Measurements from ENCODE around the gene EIF4G3.

EIF4G3 gene

DNA sequence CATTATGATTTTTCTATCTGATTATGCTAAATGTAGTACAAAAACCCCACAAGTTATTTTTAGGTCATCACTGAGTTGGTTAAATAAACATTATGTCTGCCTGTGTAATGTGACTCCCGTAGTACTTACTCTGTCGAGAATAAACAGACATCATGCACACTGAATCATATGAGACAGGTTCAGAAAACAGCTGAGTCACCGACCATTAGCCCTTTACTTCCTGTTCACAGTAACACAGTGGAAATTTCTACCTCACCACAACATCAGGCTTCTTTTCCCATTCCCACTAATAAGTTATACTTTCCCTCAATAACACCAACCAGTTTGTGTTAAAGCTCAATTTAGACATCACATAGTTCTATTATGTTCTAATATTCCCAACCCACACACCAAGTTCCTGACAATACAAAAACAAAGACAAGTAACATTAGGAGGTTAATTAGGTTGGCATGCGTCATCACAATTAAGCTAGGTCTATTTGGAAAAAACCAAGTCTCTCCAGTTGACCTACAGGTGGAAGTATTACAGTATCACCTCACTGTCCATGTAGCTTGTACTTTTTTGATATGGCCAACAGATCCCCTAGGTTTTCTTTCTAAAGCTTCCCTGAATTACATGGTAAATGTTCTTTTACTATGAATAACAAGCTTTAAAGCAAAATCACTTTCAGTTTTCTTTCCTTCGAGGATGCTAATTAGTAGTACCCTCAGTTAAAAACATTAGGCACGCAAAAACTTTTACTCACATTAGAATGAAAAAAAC, 154.2 kb downstream of the EIF4G3 start:
- DNase-seq, result peak; percentile 47 to 67

DNA sequence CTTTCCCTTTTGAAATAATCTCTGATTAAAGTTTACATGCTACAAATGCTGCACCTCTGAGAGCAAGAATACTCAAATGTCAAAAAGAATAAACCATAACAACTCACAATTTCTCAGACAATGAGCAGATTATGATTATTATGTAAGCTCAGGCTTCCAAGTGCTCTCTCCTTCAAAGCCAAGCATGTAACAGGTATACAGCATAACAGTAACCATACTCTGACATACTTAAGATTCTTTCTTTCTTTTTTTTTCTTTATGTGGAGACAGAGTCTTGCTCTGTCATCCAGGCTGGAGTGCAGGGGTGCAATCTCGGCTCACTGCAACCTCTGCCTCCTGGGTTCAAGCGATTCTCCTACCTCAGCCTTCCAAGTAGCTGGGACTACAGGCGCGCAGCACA, 155.4 kb downstream of the EIF4G3 start:
- DNase-seq, result no peak

- DNase-seq, result no peak
These were observed 156.5 kb downstream of the EIF4G3 start for GRCh38 chr1:21020151-21020550.

- no peak for DNase-seq
These were observed 158.0 kb downstream of the EIF4G3 start for GRCh38 chr1:21018673-21019072.

GRCh38 chr1:21013510-21013909, 163.2 kb downstream of the EIF4G3 start:
- DNase-seq, result no peak

DNA sequence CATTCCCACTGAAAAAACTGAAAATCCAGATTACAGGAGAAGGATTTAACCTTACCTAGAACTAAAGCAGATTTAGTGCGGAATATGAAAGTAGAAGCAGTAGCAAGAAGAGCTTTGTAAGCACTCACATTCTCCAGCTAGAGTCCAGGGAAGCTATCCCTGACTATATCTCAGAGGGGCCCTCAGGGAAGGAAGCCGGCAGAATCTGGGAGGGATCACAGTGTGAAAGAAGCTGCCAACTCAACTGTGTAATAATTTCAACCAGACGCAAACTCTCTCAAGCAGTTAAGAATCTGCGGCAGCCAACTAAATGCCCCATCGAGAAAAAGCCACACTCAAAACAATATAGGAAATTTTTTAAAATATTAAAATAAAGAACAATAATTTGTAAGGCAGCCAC, 163.8 kb downstream of the EIF4G3 start:
- DNase-seq, result no peak

GRCh38 chr1:21007876-21008275, 168.8 kb downstream of the EIF4G3 start:
- DNase-seq, result no peak

GRCh38 chr1:21005466-21006239, 171.0 kb downstream of the EIF4G3 start:
- DNase-seq, result no peak

DNA sequence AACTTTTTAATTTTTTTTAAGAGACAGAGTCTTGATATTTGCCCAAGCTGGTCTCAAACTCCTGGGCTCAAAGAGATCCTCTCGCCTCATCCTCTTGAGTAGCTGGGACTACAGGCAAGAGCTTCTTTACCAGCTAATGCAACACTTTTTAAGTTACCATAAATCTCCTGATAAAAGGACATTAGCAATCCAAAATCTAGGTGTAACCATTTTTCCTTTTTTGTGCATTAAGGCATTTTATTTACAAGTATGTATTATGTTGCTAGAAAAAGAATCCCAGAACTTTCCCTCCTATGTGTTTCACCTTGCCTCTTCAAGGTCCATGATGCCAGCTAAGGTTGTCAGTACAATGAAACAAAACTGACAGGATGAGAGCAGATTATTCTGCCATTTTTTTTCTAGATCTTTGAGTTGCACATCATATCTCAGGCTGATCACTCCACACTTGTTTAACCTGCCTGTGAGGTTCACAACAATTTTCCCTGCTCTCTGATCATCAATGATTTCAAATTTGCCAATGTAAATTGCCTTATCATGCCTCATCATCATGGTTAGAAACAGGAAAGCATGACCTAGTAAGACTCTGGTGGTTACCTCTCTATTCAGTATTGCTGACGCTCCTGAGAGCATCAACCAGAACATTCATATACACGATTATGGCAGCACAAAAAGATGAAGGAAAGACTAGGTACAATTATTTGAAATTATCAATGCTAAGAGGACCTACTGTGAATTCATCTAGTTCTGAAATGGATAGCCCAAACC, 173.2 kb downstream of the EIF4G3 start:
- DNase-seq, result no peak

DNA sequence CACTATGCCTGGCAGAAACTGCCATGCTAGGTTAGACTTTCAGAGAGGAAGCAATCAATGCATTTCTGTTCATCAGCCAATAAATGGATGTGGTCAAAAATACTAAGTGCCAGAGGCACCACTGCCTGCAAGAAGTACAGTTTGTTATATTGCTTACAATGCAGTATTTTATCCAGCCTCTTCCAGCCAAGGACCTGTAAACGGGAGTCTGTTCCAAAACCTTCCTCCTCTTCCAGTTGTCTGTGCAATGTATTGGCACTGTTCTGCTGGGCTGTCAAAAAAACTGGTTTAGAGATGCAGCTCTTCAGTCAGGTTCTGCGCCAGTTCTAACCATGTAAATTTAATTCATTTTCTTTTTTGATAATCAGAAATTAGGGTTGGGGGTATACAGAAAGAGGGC, 175.7 kb downstream of the EIF4G3 start:
- no peak for DNase-seq

GRCh38 chr1:21000245-21000594, 176.5 kb downstream of the EIF4G3 start:
- DNase-seq, result no peak

GRCh38 chr1:20999525-21000244, 177.0 kb downstream of the EIF4G3 start:
- no peak for DNase-seq

- no peak for DNase-seq
These were observed 177.9 kb downstream of the EIF4G3 start for GRCh38 chr1:20998826-20999225.

GRCh38 chr1:20997602-20998224, 179.0 kb downstream of the EIF4G3 start:
- DNase-seq, result no peak

- no peak for DNase-seq
These were observed 180.1 kb downstream of the EIF4G3 start for GRCh38 chr1:20996554-20996953.

- no peak for DNase-seq
These were observed 182.8 kb downstream of the EIF4G3 start for GRCh38 chr1:20993716-20994575.

DNA sequence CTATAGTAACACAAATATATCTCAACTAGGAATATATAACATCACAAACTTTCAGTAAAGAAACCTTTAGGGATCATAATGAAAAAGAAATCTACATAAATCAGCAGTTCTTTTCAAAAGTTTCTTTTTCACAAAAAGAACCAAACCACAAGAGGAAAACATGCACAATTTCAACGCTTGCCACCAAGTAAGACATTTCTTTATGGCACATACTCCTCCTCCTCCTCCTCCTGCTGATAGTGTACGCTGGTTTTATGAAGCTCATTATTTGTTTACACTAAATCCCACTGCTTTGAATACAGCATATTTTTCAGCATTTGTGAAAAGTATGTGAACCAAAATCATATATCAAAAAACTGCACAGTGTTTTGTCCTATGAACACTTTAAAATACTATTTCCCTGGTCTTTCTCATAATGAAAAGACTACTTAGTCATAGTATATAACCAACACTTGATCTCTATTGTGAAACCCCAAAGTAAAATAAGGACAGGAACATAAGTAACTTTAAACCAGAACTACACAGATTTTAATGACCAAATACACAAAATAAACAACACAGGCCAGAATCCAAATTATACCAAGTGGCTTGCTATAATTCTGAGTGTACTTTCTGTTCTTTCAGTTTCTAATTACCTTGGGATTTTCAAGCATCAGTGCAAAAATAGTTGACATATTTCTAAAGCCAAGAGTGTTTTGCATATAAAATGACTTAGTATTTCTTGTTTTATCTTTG, 184.2 kb downstream of the EIF4G3 start:
- no peak for DNase-seq

DNA sequence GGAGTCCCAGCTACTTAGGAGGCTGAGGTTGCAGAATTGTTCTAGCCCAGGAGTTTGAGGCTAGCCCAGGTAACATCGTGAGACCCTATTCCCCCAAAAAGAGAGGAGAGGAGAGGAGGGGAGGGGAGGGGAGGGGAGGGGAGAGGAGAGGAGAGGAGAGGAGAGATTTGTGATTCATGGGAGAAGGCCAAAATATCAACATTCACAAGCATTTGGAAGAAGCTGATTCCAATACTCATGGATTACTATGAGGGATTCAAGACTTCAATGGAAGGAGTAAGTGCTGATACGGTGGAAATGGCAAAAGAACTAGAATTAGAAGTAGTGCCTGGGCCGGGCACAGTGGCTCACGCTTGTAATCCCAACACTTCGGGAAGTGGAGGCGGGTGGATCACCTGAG, 187.8 kb downstream of the EIF4G3 start:
- no peak for DNase-seq

DNA sequence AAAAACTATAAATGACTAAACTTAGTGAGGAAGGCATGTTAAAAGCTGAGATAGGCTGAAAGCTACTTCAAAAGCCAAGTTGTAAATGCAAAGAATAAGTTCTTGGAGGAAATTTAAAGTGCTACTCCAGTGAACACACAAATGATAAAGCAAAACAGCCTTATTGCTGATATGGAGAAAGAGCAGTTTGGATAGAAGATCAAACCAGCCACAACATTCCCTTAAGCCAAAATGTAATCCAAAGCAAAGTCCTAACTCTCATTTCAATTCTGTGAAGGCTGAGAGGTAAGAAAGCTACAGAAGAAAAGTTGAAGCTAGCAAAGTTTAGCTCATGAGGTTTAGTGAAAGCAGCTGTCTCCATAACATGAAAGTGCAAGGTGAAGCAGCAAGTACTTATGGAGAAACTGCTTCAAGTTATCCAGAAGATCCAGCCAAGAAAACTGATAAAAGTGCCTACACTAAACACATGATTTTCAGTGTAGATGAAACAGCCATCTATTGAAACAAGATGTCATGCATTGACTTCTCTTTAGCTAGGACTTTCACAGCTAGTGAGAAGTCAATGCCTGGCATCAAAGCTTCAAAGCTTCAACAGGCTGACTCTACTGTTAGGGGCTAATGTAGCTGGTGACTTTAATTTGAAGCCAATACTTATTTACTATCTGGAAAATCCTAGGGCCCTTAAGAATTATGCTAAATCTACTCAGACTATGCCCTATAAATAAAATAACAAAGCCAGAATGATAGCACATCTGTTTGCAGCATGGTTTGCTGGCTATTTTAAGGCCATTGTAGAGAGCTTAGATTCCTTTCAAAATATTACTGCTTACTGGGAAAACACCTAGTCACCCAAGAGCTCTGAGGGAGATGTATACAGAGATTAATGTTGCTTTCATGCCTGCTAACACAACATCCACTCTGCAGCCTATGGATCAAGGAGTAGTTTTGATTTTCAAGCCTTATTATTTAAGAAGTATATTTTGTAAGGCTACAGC, 188.6 kb downstream of the EIF4G3 start:
- no peak for DNase-seq

Measured in NCI-H187 (cell line).